NAMALWA (cell line): ENCODE measurements around the gene DRAM1.
"Not testable (repeated sequence)": the region's sequence is repeated elsewhere in the genome, so short reads cannot be mapped to it uniquely, and the experiment has no call there.

Experiments
- DNase-seq: peaks from one replicate; pipeline ENCODE4 v3.0.0-alpha.2; 2015; ENCODE audit warnings: low spot score

The DRAM1 gene

DNA sequence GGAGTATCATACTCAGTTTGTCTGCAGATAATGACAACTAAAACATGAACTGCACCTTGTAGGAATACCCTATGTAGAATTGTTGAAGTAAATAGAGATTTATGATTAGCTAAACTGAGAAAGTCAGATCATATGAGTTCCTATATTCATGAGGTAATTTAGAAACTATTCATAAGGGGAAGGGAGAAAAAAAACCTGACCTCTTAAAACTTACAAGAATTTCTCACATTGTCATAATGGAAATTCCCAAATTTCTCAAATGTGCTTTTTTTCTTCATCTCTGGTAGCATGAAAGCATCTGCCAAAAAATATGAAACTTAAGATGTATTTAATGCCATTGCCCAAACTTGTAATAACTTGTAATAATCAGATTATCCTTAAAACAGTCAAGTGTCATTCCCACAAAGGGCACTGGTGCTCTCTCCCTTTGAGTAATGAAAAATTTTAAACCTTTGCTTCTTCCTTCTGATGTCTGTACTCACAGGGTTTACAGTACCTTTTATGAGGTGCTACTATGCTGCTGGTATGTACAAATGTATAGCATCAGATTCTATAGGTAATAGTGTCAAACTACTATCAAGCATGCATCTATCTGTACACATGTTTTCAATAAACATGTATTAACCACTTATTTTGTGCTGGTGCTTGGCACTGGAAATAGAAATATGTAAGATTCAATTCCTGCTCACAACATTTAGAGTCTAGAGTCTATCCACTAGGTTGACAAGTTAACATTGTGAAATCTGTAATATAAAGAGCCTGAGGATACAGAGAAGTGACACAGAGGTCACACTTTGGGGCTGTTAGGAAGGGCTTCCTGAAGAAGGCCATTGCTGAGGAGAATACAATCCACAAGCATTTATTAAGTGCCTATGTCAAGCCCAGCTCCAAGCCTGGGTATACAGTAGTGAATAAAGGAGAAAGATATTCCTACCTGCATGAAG lies 17.4 kb upstream of the DRAM1 start:
- DNase-seq, result no peak

DNA sequence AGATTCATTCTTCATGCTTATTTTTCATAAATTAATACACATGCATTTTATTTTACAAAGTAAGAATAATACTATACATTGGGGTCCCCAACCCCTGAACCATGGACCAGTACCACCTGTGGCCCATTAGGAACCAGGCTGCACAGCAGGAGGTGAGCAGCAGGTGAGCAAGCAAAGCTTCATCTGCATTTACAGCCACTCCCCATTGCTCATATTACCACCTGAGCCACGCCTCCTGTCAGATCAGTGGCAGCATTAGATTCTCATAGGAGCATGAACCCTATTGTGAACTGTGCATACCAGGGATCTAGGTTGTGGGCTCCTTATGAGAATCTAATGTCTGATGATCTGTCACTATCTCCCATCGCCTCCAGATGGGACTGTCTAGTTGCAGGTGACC lies 15.7 kb upstream of the DRAM1 start:
- not testable (repeated sequence) for DNase-seq

DNA sequence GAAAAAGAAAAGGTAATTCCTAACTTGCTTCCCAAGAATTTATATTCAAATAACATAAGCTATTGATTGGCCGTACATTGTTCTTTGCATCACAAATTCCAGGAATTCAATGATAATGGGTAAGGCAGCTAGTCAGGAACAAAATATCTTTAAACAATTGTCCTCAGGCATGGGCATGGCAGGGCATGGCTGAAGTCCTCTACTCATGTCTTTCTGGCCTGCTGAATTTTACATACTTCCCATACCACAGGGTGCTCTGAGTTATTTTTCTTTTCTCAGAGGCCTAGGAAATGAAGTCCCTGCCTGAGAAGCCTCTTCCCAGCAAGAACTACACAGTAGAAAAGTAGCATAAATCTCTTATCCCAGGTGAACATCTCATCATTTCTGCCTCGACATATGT lies 15.1 kb upstream of the DRAM1 start:
- DNase-seq, result no peak

DNA sequence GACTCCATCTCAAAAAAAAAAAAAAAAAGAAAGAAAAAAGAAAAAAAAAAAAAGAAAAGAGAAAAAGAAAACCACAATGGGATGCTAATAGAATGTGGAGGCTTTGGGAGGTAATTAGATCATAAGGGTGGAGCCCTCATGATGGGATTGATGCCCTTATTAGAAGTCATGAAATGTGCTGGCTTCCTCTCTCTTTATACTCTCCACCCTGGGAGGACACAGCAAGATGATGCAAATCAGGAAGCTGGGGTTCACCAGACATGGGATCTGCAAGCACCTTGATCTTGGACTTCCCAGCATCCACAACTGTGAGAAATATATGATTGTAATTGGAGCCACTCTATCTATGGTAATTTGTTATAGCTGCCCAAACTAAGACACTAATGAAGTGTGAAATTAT lies 13.4 kb upstream of the DRAM1 start:
- no peak for DNase-seq

DNA sequence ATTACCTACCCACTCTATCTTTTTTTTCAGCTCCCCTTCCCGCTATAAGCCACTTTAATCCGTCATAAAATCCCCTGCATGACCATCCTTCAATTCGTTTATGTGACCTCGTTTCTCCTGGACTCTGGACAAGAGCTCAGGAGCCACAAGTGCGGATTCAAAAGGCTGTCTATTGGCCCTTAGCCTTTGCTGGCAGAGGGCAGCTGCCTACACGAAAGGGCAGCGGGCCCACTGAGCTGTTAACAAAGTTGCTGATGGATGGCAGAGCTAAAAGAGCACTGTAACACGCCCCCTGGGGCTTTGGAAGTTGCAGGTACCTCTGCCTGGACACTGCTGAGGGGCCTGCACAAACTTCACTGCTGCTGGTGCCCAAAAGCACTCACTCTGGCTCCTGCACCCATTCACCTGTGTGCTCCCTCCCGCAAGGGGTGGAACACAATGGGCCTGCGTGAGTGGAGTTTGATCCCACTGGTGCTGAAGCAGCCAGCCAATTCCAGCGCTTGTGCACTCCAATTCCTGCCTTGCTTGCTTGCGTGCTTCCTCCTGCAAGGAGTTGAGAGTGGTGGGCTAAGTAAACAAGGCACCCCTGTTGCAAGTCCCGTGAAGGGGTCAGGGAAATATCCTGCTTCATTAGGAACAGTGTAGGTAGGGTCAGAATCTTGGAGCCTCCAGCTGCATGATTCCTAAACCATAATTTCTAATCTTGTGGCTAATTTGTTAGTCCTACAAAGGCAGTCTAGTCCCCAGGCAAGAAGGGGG lies 10.6 kb upstream of the DRAM1 start:
- DNase-seq, result no peak

DNA sequence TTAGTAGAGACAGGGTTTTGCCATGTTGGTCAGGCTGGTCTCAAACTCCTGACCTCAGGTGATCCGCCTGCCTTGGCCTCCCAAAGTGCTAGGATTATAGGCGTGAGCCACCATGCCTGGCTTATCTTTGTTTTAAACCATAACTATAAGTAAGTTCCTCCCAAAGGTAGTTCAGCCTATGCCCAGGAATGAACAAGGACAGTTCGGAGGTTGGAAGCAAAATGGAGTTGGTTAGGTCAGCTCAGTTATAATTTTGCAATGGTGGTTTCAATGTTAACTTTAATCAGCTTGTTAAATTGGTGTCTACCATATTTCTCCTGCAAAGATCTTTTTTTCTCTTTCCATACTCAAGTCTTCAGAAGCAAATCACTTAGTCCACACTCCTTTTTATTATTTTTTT lies 9.8 kb upstream of the DRAM1 start:
- DNase-seq, result not testable (repeated sequence)

DNA sequence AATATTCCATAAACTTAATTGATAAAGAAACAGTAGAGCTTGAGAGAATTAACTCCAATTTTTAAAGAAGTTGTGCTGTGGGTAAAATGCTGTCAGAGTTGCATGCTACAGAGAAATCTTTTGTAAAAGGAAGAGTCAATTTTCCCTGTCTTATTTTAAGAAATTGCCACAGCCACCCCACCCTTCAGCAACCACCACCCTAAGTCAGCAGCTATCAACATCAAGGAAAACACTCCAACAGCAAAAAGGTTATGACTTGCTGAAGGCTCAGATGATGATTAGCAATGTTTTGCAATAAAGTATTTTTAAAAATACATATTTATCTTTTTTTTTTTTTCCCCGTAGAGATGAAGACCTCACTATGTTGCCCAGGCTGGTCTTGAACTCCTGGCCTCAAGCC lies 6.5 kb upstream of the DRAM1 start:
- no peak for DNase-seq

DNA sequence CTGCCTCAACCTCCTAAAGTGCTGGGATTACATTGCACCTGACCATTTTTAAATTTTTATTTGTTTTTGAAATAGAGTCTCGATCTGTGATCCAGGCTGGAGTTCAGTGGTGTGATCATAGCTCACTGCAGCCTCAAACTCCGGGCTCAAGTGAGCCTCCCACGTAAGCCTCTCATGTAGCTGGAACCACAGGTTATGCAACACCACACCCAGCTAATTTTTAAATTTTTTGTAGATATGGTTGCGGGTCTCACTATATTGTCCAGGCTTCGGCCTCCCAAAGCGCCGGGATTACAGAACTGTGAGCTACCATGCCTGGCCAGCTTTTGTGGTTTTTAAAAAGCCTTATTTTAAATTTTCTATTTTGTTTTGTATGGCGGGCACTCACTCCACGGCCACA lies 2.2 kb upstream of the DRAM1 start:
- no peak for DNase-seq

DNA sequence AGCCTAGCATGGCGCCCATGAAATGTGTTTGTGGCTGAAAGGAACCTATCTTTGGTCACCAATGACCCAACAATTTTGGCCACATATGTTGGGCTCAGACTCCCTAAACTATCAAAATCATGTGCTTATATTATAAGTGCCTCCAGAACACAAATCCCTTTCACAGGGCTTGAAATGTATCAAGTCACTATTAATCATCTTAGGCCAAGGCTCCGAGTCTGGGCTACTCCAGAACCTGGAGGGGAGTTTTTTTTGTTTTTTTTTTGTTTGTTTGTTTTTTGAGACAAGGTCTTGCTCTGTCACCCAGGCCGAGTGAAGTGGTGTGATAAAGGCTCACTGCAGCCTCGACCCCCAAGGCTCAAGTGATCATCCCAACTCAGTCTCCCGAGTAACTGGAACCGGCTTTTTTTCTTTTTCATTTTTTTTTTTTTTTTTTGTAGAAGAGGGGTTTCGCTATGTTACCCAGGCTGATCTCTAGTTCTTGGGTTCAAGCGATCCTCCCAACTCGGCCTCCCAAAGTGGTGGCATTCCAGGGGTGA lies 989 bp upstream of the DRAM1 start:
- DNase-seq, result no peak

DNA sequence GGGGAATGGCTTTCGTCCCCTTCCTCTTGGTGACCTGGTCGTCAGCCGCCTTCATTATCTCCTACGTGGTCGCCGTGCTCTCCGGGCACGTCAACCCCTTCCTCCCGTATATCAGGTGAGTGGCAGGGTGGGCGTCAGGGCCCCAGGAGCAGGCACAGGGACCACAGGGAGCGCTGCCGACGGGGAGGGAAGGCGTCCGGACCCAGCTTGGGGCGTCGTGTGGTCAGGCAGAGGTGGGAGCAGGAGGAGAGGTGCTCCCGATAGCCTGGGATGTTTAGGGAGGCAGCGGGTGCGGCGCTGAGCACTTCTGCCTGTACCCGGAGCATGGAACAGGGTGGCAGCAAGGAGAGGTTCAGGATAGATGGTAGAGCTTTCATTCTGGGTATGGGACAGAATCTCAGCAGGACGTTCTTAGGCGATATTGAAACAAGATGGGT lies 444 bp downstream of the DRAM1 start:
- DNase-seq, result no peak

DNA sequence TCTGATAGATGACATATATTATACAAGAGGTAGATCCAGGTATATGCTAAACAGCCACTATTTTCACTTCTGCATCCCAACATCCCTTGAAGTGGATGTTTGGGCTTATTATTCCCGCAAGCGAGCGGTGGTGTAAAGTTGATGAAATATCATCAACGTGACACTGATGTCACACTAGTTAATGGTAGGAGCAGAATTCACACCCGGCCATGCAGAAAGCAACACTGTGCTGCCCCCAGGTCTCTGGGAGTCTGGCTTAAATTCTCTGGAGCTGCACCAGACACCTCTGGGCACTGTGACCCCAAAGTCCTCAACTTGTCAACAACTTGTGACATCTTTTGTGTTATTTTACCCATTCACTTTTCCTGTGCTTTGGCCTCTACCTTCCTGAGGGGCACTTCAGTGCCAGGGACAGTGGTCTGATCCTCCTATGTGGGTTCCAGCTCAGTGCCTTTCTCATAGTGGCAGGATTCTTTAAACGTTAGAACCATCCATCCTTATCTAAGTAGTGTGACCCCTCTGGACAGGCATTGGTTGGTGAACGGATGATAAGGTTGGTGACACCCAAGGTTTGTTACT lies 952 bp downstream of the DRAM1 start:
- no peak for DNase-seq

DNA sequence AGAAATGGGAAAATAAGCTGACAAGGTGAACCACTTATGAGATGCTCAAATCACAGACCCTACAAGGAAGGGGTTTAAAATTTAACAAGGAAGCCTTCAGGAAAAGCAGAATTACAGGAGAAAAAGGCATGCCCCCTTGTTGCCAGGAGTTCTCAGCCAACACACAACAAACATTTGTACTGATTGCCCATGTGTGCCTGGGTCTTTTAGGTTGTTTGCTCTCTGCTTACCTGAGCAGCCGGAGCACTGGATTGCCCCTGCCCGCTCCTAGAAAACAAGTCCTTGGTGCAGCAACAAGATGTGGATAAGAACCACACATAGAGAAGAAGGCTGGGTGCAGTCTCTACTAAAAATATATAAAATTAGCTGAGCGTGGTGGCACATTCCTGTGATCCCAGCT lies 3.4 kb downstream of the DRAM1 start:
- DNase-seq, result no peak

DNA sequence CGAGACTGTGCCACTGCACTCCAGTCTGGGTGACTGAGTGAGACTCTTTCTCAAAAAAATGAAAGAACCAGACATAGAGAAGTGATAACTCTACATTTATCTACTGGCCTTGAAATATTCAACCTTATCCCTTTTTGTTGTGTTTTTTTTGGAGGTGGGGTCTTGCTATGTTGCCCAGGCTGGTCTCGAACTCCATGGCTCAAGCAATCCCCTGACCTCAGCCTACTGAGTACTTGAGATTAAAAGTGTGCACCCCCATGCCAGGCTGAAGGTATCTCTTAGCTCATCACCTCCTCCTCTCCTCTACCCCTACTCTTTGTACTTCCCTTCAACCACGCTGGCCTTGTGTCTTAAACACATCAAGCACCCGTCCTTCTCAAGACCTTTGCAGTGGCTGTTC lies 3.8 kb downstream of the DRAM1 start:
- no peak for DNase-seq

DNA sequence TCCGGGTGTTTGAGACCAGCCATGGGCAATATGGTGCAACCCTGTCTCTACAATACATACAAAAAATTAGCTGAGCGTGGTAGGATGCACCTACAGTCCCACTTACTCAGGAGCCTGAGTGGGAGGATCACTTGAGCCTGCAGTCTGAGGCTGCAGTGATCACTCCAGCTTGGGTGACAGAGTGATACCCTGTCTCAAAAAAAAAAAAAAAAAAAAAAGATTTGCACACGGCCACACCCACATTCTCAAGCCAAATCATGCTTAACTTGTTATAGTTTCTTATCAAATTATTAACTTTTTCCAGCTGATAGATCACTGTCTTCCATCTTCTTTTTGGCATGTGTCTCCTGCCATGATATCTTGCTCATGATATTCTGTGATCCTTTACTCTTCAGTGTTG lies 6.8 kb downstream of the DRAM1 start:
- no peak for DNase-seq

DNA sequence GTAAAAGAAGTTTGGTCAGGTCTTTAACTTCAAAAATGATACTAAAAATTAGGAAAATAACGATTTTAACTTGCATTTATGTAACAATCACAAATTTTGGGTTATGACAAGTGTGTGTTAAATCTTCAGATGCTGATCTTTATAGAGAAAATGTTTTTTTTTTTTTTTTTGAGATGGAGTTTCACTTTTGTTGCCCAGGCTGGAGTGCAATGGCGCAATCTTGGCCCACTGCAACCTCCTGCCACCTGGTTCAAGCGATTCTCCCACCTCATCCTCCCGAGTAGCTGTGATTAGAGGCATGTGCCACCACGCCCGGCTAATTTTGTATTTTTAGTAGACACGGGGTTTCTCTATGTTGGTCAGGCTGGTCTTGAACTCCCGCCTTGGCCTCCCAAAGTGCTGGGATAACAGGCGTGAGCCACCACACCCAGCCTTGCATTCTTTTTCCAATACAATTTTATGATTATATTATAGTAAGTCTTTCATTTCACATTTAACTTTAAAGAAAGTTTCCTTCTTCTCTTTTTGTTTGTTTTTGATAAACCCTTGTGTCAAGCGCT lies 7.5 kb downstream of the DRAM1 start:
- not testable (repeated sequence) for DNase-seq

DNA sequence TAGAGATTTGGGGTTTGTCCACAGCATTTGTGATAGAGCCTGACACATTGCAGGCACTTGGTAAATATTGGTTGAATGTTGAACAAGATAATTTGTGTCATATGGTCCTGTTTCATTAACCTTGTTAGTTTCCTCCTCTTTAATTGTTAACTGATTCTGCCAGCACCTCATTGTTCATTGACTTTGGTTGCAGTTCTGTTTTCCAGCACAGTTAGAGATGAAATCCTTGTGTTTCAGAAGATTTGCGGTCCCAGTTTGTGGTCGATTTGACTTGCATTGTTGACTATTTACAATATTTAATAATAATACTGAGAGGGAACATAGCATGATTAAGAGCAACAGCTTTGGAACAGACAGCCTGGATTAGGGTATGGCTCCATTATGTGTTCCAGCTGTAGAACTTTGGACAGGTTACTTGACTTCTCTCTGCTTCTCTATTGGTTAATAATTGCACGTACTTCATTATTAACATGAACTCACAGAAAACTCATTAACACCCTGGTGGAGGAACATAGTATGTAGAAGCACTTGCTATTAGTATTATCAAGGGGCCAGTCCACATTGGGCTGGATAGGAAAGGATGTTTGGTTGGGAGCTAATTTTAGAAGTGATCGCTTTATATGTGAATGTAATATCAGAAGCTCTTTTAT lies 8.7 kb downstream of the DRAM1 start:
- DNase-seq, result no peak

DNA sequence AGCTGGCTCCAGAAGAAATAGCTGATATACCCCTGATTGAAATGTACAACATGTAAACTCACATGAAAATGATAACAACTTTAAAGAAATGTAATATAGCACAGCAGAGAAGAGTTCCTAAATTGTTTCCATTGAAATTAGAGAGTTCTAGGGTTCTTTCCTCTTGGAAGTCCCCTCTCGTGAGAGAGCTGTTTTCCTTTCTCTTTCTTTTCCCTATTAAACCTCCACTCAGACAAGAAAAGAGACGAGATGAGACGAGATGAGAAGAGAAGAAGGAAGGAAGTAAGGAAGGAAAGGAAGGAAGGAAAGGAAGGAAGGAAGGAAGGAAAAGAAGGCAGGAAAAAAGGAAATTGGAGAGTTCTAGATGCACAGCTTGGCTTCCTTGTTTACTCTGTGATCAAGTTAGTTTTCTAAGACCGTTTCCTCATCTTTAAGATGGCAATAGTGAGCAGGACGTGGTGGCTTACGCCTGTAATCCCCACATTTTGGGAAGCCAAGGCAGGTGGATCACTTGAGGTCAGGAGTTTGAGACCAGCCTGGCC lies 11.9 kb downstream of the DRAM1 start:
- no peak for DNase-seq

DNA sequence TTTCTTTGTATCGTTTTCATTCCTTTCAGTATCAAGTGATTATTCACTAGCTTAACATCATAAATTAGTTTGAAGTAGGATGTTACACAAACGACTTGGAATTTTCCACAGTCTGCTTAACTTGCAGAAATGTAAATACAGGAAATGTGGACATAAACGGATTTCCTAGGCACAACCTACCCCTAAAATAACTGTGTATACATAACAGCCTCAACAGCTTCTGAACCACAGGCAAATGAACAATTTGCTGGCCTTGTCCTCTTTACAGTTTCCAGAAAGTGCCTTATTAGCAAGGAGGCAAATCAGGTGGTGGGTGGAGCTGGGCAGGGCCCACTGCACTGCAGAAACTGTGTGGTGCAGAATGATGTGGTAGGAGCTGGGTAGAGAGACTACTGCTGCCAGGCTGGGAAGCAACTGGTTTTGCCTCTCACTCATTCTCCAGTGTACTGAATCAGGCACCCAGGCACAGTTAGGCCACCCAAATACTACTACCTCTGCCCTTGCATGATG lies 14.1 kb downstream of the DRAM1 start:
- peak; percentile 29 for DNase-seq

DNA sequence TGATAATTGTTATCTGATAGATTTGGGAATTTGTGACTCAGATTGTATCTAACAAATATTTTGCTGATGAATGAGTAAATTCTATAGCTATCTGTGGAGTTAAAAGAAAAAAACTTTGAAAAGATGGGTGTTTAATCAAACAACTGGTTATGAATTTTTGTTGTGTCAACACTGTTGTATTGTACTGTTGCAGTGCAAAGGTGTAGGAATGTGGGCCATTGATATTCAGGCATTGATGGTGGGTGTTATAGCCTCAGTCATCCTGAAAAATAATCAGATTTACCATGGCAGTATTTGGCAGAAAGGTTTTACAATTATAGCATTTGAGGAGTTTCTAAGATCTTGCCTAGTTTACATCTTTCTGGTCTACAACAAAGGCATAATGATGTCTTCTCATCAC lies 15.4 kb downstream of the DRAM1 start:
- no peak for DNase-seq

DNA sequence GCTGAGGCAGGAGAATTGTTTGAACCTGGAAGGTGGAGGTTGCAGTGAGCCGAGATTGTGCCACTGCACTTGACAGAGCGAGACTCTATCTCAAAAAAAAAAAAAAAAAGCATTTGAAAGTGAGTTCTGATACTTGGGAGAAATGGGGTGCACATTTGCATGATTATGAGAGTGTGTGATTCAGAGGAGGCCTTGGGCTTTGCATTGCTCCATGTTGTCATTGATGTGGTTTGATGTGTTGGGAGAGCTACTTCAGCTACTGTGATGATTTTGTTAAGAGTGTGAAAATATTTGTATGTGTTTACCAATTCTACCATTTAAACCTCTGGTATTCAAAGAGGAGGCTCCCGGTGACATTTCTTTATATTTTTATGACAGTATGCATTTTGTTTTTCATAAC lies 24.4 kb downstream of the DRAM1 start:
- no peak for DNase-seq

DNA sequence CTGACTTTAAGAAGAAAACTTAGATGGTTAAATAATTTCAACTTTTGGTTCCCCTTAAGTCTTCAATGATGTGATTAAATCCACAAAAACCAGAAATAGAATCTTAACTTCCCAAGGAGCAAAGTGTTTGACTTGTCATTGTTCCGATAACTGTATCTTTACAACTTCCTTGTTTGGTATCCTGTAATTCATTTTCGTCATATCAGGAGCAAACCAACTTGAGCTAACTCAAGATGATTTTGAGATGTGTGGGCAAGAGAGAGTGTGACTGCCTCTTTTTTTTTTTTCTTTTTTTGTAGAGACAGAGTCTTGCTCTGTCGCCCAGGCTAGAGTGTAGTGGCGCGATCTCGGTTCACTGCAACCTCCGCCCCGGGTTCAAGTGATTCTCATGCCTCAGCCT lies 25.3 kb downstream of the DRAM1 start:
- DNase-seq, result no peak
